Glomerular visceral epithelial cell (primary cell): Measurements from ENCODE around the gene CIRBP.
"Not testable (repeated sequence)": the region's sequence is repeated elsewhere in the genome, so short reads cannot be mapped to it uniquely, and the experiment has no call there.

Source experiments
- DNase-seq: peaks from one replicate; pipeline ENCODE4 v3.0.0-alpha.2; 2016; ENCODE audit errors: extremely low spot score

The CIRBP gene

DNA sequence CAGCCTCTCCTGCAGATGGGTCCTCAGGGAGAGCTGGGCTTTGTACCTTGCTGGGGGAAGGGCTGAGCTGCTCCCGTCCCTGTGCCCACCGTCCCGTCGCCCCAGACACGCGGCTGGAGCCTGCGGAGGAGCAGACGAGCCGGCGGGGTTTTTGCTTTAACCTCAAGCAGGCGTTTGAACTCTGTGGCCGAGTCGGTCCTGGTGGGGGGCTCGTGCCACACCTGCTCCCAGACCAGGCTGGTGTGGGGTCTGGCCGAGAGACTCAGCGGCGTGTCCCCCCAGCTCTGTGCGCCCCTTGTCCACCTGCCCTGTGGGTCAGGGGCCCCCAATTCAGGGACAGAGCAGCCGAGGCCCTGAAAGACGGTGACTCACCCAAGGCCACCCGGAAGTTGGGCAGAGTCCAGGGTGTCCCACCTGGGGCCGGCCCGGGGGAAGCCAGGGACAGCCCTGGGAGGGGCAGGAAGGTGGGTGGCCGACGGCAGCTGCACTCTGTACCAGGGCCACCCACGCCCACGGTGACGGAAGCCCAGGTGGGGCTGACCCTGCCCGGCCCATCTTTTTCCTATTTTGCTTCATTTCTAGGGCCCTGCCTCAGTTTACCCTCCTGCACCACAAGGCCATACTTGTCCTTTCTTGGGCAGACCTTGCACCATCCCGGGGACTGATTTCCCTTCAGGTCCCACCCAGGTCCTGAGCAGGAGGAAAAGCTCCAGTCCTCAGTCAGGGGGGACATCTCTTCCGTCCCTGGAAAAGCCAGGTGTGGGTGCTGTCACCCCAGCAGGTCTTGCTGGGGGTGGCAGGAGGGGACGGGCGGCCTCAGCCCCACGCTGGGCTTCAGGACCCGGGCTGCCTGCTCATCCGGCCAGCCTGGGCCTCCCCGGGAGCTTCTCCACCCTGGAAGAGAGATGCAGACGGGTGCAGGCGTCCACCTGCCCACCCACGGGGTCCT lies 21.8 kb downstream of the CIRBP start:
- no peak for DNase-seq

DNA sequence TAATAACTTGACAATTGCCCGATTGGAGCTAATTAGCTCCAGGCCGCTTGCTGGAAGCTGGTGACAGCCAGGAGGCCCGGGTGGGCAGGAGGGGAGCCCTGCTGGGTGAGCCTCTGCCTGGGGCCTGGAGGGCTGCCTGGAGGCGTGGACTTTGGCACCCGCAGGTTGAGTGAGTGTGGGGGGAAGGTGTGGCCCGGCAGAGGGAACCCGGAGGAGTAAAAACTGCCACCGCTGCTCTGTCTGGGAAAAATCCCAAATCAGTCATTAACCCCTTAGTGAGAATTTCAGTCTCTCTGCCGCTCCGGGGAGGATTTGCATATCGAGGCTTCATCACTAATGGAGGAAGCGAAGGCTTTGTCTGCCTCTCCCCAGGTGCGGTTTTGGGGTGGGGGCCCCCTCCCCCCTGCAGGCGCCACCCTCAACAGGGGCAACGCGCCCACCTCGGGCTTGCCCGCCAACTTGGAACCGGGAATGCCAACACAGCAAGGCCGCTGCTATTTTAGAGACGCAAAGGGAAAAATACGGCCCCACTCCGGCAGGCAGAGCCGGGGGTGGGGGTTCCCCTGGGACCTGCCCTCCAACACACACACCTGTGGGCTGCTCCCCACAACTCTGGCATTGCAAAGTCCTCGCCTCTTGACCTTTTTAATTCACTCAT lies 22.8 kb downstream of the CIRBP start:
- DNase-seq, result no peak

DNA sequence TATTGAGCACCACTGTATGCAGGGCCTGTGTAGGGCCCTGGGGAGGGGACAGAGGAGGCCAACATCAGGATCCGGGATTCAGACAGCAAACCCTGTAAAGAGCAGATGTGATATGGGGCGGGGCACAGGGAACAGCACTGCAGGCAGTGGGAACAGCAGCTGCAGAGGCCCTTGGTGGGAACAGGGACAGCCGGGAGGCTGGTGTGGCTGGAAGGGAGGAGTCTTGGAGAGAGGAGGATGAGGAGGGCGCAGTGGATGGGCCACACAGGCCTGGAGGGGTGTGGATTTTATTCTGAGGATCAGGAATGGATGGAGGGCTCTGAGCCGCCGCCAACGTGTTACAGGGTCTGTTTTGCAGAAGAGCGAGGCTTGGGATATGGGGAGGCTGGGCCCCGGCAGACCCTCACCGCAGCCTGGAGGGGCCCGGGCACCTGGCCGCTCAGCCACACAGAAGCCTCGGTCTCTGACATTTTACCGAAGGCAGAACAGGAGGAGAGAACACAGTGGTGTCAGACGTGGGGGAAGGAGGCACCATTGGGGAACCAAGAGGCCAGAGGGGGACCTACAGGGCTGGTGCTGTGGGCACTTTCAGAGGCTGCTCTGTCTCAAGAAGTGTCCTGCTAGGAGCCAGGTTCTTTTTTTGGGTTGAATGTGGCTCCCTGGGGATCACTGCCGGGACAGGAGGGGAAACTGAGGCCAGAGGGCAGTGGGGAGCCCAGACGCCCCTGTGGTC lies 23.5 kb downstream of the CIRBP start:
- no peak for DNase-seq

DNA sequence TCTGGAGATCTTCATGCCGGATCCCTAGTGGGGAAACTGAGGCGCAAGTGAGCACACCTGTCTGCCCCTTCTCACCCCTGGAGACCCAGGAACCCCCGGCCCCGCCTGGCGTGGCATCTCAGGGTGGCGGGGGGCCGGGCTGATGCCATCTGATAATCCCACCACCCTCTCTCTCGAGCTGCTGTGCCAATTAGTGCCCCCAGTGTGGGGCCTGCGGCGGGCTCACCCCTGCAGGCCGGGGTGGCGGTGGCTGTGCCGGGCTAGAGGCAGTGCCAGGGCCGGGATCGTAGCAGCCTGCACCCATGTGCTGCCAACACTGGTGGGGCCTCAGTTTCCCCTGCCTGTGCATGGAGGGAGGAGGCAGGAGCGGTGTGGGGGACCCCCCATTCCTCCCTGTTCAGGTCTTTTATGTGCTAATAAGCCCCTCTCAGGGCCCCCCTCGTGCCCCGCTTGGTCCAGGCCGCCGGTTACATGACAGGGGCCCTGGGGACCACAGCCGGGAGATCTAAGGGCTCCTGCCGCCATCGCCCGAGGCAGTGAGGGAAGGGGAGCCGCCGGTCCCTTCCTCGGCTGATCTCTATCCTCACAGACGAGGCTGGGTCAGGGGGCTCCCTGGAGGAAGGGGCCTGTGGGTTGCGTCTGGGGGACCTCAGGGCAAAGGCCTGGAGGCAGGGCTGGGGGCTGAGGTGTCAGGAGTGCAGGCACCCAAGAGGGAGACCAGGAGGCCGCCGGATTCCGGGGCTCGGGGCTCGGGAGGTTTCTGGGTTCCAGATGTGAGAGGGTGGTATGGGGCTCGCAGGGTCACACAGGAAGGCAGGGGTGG lies 24.9 kb downstream of the CIRBP start:
- no peak for DNase-seq

DNA sequence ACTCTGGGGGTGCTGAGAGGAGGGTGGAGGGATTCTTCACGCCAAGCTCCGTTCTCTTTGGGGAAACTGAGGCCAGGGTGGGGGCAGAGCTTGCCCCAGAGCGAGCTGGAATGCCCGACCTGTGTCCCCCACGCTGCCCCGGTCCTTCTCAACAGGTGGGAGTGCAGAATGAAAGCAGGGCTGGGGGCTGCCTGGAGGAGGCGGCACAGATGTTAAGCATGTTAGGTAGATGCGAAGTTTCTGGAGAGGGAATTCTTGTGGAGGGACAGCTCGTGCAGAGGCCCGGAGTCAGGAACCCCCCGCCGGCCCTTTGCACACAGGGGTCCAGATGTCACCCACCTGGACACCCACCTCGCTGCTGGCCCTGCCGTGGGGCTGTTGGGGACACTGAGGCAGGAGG lies 25.6 kb downstream of the CIRBP start:
- DNase-seq, result no peak

DNA sequence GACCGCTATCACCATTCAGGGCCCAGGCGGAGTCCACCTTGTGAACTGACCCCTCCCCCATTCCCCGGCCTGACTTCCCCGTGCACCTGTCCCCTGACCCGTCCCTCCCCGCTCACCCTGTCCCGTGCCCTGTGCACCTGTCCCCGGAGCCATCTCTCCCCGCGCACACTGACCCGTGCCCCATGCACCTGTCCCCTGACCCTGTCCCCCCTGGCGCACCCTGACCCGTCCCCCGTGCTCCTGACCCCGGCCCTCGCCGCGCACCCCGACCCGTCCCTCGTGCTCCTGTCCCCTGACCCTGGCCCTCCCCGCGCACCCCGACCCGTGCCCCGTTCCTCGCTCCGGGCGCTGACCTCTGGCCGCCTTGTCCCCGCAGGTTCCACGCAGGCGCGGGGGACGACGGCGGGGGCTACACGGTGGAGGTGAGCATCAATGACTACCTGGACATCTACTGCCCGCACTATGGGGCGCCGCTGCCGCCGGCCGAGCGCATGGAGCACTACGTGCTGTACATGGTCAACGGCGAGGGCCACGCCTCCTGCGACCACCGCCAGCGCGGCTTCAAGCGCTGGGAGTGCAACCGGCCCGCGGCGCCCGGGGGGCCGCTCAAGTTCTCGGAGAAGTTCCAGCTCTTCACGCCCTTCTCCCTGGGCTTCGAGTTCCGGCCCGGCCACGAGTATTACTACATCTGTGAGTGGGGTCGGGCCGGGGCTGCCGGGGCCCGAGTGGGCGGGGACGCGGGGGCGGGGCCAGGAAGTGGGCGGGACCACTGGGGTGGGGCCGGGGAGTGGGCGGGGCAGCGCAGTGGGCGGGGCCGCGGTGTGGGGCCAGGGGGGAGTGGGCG lies 26.3 kb downstream of the CIRBP start:
- DNase-seq, result peak; percentile 36

DNA sequence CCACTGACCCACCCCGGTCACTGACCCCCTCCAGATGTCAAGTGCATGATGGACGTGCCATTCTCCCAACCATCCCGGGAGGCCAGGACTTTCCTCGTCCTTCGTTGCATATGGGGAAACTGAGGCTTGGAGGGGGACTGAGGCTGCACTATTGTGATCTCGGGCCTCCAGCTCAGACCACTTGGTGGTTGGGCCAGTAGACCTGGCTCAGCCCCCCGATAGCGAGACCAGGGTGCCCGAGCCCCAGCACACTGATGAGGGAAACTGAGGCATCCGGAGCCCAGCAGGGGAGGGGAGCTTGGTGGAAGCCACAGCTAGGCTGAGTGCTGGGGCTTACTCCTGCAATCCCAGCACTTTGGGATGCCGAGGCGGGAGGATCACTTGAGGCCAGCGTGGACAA lies 26.9 kb downstream of the CIRBP start:
- no peak for DNase-seq

DNA sequence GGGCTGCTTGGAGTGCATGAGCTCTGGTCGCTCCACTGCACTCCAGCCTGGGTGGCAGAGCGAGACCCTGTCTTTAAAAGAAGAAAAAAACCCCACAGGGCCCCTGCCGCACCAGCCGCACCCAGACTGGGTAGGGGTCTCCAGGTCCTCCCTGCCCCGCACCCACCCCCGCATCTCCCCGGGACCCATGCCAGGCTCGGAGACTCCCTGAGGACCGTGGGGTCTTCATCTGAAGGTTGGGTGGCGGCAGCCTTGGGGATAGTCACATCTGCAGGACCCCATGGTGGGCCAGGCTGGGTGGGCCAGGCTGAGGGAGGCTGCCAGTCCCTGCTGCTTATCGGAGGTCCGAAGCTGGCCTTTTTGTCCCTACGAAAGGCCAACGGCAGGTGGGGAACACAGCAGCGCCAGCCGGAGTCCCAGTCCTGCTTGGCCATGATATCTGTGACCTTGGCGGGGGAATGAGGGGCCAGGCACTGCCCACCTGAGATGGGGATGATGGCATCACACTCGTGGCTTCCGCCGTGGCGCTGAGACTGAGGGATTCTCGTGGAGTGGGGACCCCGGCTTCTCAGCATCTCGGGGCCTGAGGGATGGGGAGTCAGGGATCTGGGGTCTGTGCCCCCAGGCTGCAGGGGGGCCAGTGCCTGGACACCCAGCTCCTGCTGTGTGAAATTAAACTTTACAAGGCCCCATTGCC lies 27.6 kb downstream of the CIRBP start:
- DNase-seq, result no peak

DNA sequence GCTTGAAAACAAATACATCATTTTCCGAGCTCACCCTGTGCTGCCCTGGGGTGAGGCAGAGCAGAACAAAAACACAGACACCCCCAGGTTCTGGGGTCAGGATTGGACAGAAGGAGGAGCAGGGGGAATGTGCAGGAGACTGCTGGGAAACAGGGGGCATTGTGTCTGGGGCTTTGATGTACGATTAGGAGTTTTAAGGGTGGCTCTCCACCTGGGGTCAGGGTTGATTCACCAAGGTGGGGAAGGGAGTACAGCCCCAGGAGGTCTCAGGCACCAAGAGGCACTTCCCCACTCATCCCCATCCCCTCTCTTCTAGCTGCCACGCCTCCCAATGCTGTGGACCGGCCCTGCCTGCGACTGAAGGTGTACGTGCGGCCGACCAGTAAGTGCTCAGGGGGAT lies 29.1 kb downstream of the CIRBP start:
- no peak for DNase-seq

DNA sequence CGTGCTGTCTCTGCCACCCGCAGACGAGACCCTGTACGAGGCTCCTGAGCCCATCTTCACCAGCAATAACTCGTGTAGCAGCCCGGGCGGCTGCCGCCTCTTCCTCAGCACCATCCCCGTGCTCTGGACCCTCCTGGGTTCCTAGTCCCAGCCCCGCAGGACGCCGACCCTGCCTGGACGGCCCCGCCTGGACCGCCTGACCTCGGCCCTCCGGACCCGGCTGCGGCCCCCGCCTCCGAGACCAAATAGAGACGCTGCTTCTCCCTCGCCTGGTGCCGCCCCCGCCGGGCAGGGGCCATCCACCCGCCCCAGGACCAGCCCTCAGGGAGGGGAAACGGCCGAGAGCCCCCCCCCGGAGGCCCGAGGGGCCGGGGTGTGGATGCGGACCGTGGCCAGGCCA lies 30.7 kb downstream of the CIRBP start:
- no peak for DNase-seq

DNA sequence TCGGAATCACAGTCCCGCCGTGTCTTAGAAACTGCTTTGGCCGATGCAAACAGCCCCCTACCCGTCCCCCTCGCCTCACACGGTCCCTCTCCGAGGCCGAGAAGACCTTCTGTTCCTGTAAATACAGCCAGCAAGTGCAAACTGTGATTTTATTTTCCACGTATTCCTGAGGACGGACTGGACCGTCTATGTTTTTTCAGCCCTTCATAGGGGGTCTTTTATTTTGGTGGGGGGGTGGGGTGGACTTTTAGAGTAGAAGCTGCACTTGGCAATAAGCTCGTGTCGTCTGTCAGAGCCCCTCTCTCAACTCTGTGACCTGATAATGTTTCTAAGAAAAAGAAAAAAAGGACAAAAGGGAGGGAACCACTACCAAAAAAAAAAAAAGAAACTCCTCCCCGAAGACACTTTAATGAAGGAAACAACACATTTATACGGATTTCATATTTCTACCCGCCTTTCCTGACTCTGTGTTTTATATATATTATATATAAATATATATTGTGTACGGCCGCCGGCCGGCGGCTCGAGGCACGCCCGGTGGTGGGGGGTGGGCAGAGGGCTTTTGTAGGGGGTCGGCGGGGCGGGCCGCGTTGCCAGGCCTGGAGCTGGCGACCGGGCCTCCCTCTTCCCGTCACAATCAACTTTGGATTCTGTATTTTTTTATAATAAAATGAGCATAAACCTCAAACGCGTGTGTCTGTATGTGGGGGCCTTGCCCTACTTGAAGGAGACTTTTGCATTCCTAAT lies 31.8 kb downstream of the CIRBP start:
- no peak for DNase-seq

DNA sequence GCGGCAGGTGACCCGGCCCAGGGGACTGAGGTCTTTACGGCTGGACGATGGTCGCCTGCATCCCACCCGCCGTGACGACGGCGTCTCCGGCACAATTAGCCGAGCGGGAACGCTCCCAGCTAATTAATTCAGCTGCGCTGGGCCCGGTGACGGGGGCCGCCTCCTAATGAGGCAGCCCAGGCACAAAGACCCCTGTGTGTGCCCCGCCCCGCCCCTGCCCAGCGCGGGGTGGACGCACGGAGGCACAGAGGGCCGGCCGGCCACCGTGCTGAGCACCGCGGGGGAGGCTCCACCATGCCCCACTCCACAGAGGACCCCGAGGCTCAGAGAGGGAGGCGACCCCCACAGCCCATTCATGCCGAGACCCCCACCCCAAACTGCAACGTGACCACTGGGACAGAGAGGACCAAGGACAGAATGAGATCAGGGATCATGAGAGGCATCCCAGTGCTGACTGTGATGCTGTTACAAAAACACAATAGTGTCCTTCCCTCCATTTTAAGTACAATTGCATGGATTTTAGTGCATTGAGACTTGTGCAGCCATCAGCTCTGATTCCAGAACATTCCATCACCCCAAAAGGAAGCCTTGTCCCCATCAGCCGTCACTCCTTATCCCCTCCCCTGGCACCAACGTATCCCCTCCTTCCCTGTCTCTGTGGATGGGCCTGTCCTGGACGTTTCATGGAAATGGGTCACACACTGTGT lies 33.6 kb downstream of the CIRBP start:
- DNase-seq, result no peak

DNA sequence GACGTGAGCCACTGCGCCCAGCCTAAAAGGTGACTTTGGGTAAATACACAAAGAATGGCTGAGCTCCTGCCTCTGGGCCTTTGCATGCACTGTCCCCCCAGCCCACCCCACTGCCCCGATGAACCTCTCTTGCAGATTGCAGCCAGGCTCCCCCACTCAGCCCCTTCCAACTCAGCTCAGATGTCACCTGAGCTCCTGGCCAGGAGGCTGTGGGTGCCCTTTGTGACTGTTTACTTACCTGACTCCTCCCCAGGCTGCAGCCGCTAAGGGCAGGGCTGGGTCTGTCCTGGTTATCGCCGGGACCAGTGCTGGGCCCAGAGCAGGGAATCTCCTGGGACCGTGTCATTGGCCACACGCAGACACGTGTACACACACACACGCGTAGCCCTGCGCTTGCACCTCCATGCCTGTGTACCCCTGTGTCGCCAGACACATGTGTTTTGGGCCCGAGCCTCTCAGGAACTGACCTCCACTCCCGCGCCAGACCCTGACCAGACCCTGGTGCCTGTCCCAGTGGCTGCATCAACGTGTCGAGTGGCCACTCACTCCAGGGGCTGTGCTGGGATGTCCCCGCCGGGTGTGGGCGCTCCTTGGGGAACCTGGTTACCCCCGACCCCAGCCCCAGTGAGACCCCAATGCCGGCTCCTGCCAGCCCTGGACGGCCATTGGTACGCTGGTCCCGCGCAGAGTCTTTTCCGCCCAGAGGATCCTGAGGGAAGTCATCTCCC lies 35.2 kb downstream of the CIRBP start:
- DNase-seq, result no peak

DNA sequence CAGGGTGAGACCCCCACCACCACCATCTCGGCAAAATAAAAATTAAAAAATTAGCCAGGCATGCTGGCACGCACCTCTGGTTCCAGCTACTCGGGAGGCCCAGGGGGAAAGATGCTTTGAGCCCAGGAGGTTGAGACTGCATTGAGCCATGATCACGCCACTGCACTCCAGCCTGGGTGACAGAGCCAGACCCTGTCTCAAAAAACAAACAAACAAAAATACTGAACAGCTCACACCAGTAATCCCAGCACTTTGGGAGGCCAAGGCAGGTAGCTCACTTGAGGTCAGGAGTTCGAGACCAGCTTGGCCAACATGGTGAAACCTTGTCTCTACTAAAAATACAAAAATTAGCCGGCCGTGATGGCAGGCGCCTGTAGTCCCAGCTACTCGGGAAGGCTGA lies 36.2 kb downstream of the CIRBP start:
- not testable (repeated sequence) for DNase-seq

DNA sequence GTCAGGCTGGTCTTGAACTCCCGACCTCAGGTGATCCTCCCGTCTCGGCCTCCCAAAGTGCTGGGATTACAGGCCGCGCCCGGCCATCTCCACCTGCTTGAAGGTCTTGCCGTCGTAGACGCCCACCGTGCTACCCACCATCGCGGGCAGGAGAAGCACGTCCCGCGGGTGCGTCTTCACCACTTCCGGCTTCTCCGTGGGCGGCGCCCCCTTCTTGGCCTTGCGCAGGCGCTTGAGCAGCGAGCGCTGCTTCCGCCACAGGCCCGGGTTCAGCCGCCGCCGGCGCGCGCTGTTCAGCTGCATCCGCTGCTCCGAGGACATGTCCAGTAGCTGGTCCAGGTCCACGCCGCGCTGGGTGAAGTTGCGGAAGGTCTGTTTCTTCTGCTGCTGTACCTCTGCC lies 38.2 kb downstream of the CIRBP start:
- DNase-seq, result no peak

DNA sequence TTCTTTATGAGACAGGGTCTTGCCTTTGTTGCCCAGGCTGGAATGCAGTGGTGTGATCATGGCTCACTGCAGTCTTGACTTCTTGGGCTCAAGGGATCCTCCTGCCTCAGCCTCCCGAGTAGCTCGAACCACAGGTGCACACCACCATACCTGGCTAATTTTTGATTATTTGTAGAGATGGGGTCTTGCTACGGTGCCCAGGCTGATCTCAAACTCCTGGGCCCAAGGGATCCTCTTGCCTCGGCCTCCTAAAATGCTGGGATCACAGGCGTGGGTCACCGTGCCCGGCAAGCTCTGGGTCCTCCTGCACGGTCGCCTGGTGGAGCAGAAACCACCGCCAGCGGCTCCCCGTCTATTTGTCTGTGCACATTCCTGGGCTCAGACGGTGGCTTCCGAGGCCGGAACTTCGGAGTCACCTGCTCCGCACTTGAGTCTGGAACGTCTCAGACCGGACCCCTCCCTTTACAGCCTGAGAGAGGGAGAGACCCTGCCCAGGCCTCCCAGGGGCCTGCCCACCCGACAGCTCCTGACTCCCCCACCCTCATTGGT lies 38.7 kb downstream of the CIRBP start:
- no peak for DNase-seq

DNA sequence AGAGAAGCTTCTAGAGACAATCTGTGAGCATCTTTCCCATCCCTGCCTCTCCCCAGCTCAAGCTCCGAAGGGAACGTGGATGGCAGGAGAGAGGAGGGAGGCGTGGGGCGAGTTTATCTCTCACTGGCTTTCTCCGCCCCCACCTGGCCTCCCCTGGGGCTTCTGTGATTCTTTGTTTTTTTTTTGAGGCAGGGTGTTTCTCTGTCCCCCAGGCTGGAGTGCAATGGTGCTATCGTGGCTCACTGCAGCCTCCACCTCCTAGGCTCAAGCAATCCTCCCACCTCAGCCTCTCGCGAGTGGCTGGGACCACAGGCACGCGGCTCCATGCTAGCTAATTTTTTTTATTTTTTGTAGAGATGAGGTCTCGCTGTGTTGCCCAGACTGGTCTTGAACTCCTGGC lies 39.6 kb downstream of the CIRBP start:
- no peak for DNase-seq
